ENCODE measurements around the gene ABHD1.

The ABHD1 gene

GRCh38 chr2:27092696-27093429, 30.8 kb upstream of the ABHD1 start (continued):
- TF ChIP-seq, protein P1, sequence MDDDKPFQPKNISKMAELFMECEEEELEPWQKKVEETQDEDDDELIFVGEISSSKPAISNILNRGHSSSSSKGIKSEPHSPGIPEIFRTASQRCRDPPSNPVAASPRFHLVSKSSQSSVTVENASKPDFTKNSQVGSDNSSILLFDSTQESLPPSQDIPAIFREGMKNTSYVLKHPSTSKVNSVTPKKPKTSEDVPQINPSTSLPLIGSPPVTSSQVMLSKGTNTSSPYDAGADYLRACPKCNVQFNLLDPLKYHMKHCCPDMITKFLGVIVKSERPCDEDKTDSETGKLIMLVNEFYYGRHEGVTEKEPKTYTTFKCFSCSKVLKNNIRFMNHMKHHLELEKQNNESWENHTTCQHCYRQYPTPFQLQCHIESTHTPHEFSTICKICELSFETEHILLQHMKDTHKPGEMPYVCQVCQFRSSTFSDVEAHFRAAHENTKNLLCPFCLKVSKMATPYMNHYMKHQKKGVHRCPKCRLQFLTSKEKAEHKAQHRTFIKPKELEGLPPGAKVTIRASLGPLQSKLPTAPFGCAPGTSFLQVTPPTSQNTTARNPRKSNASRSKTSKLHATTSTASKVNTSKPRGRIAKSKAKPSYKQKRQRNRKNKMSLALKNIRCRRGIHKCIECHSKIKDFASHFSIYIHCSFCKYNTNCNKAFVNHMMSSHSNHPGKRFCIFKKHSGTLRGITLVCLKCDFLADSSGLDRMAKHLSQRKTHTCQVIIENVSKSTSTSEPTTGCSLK (tag by site-specific recombination; IDR thresholded peaks at IDR 0.05): no peak
- TF ChIP-seq ZFP69B (tag by site-specific recombination; IDR thresholded peaks at IDR 0.05): no peak
- TF ChIP-seq KLF9 (tag by site-specific recombination; IDR thresholded peaks at IDR 0.05; ENCODE audit: low read depth): no peak
- no peak for TF ChIP-seq ZNF792 (tag by site-specific recombination; IDR thresholded peaks at IDR 0.05)
- TF ChIP-seq ZNF837 (tag by site-specific recombination; IDR thresholded peaks at IDR 0.05): no peak
- no peak for TF ChIP-seq WT1 (tag by site-specific recombination; IDR thresholded peaks at IDR 0.05)
- TF ChIP-seq ZBTB49 (tag by site-specific recombination; IDR thresholded peaks at IDR 0.05; ENCODE audit: low read depth): no peak
- TF ChIP-seq KLF10 (tag by site-specific recombination; IDR thresholded peaks at IDR 0.05): no peak
- TF ChIP-seq ZBTB44 (tag by site-specific recombination; IDR thresholded peaks at IDR 0.05): no peak
- TF ChIP-seq GLI4 (tag by site-specific recombination; IDR thresholded peaks at IDR 0.05): no peak
- TF ChIP-seq ZBTB26 (tag by site-specific recombination; optimal IDR thresholded peaks at IDR 0.05): no peak
- no peak for TF ChIP-seq EGR2 (tag by site-specific recombination; IDR thresholded peaks at IDR 0.05; ENCODE audit: low read depth)

DNA sequence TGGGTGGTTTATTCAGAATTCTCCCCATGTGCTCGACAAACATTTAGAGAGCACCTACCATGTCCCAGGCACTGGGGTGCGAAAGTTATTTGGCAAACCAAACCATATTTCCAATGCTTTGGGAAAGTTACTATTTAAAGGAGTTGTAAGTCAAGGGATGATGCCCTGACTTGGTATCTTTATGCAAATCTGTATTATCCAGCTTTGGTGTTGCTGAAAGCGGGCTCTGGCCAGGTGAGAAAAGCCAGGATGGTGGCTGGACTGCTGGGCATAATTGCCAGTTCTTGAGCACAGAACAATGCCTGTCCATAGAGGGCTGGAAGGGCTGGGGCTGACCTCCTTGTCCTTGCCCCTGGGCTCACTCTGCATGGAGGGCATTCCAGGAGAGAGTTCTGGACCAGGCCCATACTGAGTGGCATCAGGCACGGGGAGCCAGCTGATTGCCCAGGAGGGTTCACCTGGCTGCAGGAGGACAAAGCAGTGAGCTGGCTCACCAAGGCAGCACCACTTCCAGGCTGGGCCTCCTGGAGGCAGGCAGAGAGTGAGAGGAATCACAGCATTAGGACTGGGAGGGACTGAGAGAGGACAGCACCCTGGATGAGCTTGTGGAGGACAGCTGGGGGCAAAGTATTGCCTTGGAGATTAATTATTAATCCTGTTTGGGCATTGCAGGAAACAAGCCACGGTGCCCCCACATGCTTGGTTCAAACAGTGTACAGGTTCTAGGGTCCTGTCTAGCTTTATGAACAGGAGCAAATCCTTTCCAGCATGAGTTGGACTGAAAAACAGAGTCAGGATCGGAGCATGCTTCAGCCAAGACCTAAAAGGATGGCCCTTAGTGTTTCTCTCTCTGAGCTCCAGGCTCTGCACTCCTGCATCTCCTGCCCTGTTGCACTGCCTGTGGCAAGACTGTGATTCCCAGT, 29.9 kb upstream of the ABHD1 start:
- no peak overlapping the region for H3K27ac ChIP-seq (ENCODE audit: extremely low read depth, low read depth, low read length)
- peaks cover 0 to 48% of the 10 kb centered on the region in 2 experiments; a peak in 1 of 3 replicates for H3K36me3 ChIP-seq (ENCODE audit: control insufficient read depth in 2 of 2, insufficient read depth in 1 of 2, low read length in 2 of 2)
- POLR2A ChIA-PET: interaction anchor here (1.3 kb wide), 1 partner anchor 125 kb away, joined by 5 read pairs; no protein-coding TSS in a partner anchor
- CTCF ChIA-PET: interaction anchor here (0.6 to 1.6 kb wide), 7 partner anchors 9 to 731 kb away, joined by 3 to 6 read pairs (median 3); no protein-coding TSS in a partner anchor
- H3K4me1 ChIP-seq (ENCODE audit: control insufficient read depth, insufficient read depth, low read length): no peaks in the 10 kb centered on the region
- no peak overlapping the region for H3K4me3 ChIP-seq (ENCODE audit: low read depth, low read length)
- H3K9me3 ChIP-seq (ENCODE audit: control insufficient read depth, insufficient read depth, low read depth, low read length): no peaks in the 10 kb centered on the region
- TF ChIP-seq, protein P2, sequence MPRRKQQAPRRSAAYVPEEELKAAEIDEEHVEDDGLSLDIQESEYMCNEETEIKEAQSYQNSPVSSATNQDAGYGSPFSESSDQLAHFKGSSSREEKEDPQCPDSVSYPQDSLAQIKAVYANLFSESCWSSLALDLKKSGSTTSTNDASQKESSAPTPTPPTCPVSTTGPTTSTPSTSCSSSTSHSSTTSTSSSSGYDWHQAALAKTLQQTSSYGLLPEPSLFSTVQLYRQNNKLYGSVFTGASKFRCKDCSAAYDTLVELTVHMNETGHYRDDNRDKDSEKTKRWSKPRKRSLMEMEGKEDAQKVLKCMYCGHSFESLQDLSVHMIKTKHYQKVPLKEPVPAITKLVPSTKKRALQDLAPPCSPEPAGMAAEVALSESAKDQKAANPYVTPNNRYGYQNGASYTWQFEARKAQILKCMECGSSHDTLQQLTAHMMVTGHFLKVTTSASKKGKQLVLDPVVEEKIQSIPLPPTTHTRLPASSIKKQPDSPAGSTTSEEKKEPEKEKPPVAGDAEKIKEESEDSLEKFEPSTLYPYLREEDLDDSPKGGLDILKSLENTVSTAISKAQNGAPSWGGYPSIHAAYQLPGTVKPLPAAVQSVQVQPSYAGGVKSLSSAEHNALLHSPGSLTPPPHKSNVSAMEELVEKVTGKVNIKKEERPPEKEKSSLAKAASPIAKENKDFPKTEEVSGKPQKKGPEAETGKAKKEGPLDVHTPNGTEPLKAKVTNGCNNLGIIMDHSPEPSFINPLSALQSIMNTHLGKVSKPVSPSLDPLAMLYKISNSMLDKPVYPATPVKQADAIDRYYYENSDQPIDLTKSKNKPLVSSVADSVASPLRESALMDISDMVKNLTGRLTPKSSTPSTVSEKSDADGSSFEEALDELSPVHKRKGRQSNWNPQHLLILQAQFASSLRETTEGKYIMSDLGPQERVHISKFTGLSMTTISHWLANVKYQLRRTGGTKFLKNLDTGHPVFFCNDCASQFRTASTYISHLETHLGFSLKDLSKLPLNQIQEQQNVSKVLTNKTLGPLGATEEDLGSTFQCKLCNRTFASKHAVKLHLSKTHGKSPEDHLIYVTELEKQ (tag by site-specific recombination; IDR thresholded peaks at IDR 0.05; ENCODE audit: borderline replicate concordance): no peak
- TF ChIP-seq ZNF146 (tag by site-specific recombination; IDR thresholded peaks at IDR 0.05) (no peak), KLF16 (tag by site-specific recombination; IDR thresholded peaks at IDR 0.05) (no peak), ZFP37 (tag by site-specific recombination; IDR thresholded peaks at IDR 0.05) (no peak), ZNF600 (tag by site-specific recombination; IDR thresholded peaks at IDR 0.05) (no peak), ZNF24 (tag by site-specific recombination; IDR thresholded peaks at IDR 0.05) (no peak), ZNF19 (tag by site-specific recombination; IDR thresholded peaks at IDR 0.05; ENCODE audit: low read depth) (no peak), ZNF223 (tag by site-specific recombination; IDR thresholded peaks at IDR 0.05) (no peak), ZNF639 (tag by site-specific recombination; IDR thresholded peaks at IDR 0.05) (no peak), SP7 (tag by site-specific recombination; IDR thresholded peaks at IDR 0.05) (no peak)

All from HEK293 (cell line).